Stomach (tissue), 9 donors: ENCODE data around the gene FLRT2. TPM values are rescaled to one million over a fixed set of nuclear protein-coding genes. Genes with fewer than 3 reads are reported as not detected.

Source experiments
- DNase-seq, 2 donors: peaks; one replicate each; pipeline versions ENCODE4 v3.0.0 to v3.0.0-alpha.2; 2013 to 2019
- H3K27ac ChIP-seq, 5 donors: fragments of 200-600 bp in 4 of 5; sonication (generic) in 4 of 5; one replicate each; pipeline ENCODE4 v1.5.1; 2013 to 2019; ENCODE audit warnings: mild to moderate bottlenecking in 1 of 5, moderate library complexity in 1 of 5
- H3K27me3 ChIP-seq, 3 donors: fragments of 200-600 bp; sonication (generic); one replicate each; pipeline ENCODE4 v1.5.1; 2017 to 2019; ENCODE audit warnings: mixed run types in 1 of 3
- H3K36me3 ChIP-seq, 4 donors: fragments of 200-600 bp; sonication (generic); 1 replicate in 3 of 4; 2 replicates in 1 of 4; pipeline ENCODE4 v1.5.1; 2016 to 2019
- H3K4me1 ChIP-seq, 4 donors: fragments of 200-600 bp; sonication (generic); one replicate each; pipeline ENCODE4 v1.5.1; 2016 to 2019
- H3K4me3 ChIP-seq, 4 donors: fragments of 200-600 bp; sonication (generic) in 3 of 4; one replicate each; pipeline ENCODE4 v1.5.1; 2016 to 2019; ENCODE audit warnings: mild to moderate bottlenecking in 1 of 4
- H3K9me3 ChIP-seq, 4 donors: fragments of 200-600 bp; sonication (generic); one replicate each; pipeline ENCODE4 v1.5.1; 2016 to 2019
- CTCF ChIP-seq, 7 experiments: fragments of 450-650 bp in 4 of 7; fragments of 200-600 bp in 3 of 7; sonication (generic) in 3 of 7; IDR thresholded peaks; one replicate each; pipeline ENCODE4 v1.5.1; 2016 to 2019; ENCODE audit warnings: antibody characterized with exemption in 7 of 7, control low read depth in 2 of 7, mild to moderate bottlenecking in 1 of 7
- EP300 ChIP-seq: sonication (generic); formaldehyde crosslinking; IDR thresholded peaks from one replicate; pipeline ENCODE4 v1.6.1; 2017; ENCODE audit warnings: antibody characterized with exemption
- POLR2A ChIP-seq, 4 donors: fragments of 450-650 bp; IDR thresholded peaks; one replicate each; pipeline ENCODE4 v1.6.1; 2016; ENCODE audit warnings: antibody characterized with exemption in 4 of 4, control low read depth in 2 of 4, mild to moderate bottlenecking in 1 of 4, moderate library complexity in 1 of 4
- POLR2AphosphoS5 ChIP-seq, 3 donors: sonication (generic); formaldehyde crosslinking; IDR thresholded peaks; one replicate each; pipeline ENCODE4 v1.6.1; 2016; ENCODE audit warnings: antibody characterized with exemption in 3 of 3
- WGBS, 5 donors: extraction: QIAGEN DNeasy Blood & Tissue Kit in 3 of 5; methylation state at CpG; one replicate each; pipeline versions ENCODE4 v1.1.5 to v1.1.7; 2013 to 2018; 5-methylcytosine and 5-hydroxymethylcytosine counted together
- intact Hi-C: fragments of 100-400 bp; cut with DNase I; formaldehyde crosslinking; loops from one replicate; pipeline ENCODE4 v1.15.1; 2023; ENCODE audit warnings: low total_unique reads
- polyA plus RNA-seq, 3 donors: library from polyadenylated mRNA; stranded (reverse); fragments of 200-250 nt; gene quantifications; one replicate each; pipeline ENCODE4 v1.2.3, GENCODE V29; 2013
- total RNA-seq, 5 donors: library from RNA; depleted of rRNA; stranded (reverse); fragments of >200 nt; gene quantifications; one replicate each; pipeline versions ENCODE4 v1.1.0 to v1.2.3, GENCODE V29; 2014 to 2016
- donor health status: healthy with polysubstance abuse.
- donor health status: Bipolar disorder and iron deficiency.
- donor health status: healthy.

The FLRT2 gene
- total and polyA plus RNA-seq, 8 donors: 0.45 to 34.1 (median 1.2) TPM

- peaks cover 0 to 3% (median 0%) of the 10 kb centered on the region in 4 donors for H3K9me3 ChIP-seq
- no peak for TF ChIP-seq POLR2AphosphoS5 (IDR thresholded peaks at IDR 0.05)
- no peak for TF ChIP-seq EP300
- TF ChIP-seq CTCF (IDR thresholded peaks at IDR 0.05): no peak
- TF ChIP-seq POLR2A (IDR thresholded peaks at IDR 0.05): no peak
- no peak overlapping the region for H3K27ac ChIP-seq
- no peaks in the 10 kb centered on the region for H3K27me3 ChIP-seq
- intact Hi-C loops: no loop called here
- no peak for DNase-seq
- WGBS, 5 donors: 59 to 94% (median 87%) methylated on average over 2 of the region's 2 CpGs
- no peaks in the 10 kb centered on the region for H3K4me1 ChIP-seq
- H3K4me3 ChIP-seq: no peak overlapping the region
- H3K36me3 ChIP-seq: peaks cover 0 to 10% (median 2%) of the 10 kb centered on the region in 4 donors
Observed at GRCh38 chr14:85616886-85617285, 86.9 kb downstream of the FLRT2 start.

GRCh38 chr14:85617791-85618190 is 87.8 kb downstream of the FLRT2 start:
- WGBS, 5 donors: 65 to 82% (median 77%) methylated on average over 2 of the region's 2 CpGs
- intact Hi-C loops: no loop called here
- TF ChIP-seq EP300: no peak
- no peak for TF ChIP-seq CTCF (IDR thresholded peaks at IDR 0.05)
- no peak for TF ChIP-seq POLR2AphosphoS5 (IDR thresholded peaks at IDR 0.05)
- no peak for TF ChIP-seq POLR2A (IDR thresholded peaks at IDR 0.05)

GRCh38 chr14:85618390-85618789 is 88.4 kb downstream of the FLRT2 start:
- Histone ChIP-seq H3K4me3 (no peak overlapping the region), H3K27me3 (no peaks in the 10 kb centered on the region), H3K9me3 (peaks cover 0 to 6% (median 0%) of the 10 kb centered on the region in 4 donors), H3K36me3 (peaks cover 0 to 20% (median 8%) of the 10 kb centered on the region in 4 donors), H3K27ac (no peak overlapping the region), H3K4me1 (no peaks in the 10 kb centered on the region)
- TF ChIP-seq EP300 (no peak), CTCF (IDR thresholded peaks at IDR 0.05) (no peak), POLR2AphosphoS5 (IDR thresholded peaks at IDR 0.05) (no peak), POLR2A (IDR thresholded peaks at IDR 0.05) (no peak)
- no peak for DNase-seq
- intact Hi-C loops: no loop called here
- 82 to 87% (median 86%) methylated on average over 4 of the region's 4 CpGs for WGBS, 5 donors

More at GRCh38 chr14:85617791-85618190, 87.8 kb downstream of the FLRT2 start:
- Histone ChIP-seq H3K4me3 (no peak overlapping the region), H3K27ac (no peak overlapping the region), H3K27me3 (no peaks in the 10 kb centered on the region), H3K36me3 (peaks cover 0 to 16% (median 7%) of the 10 kb centered on the region in 4 donors), H3K4me1 (no peaks in the 10 kb centered on the region), H3K9me3 (peaks cover 0 to 6% (median 0%) of the 10 kb centered on the region in 4 donors)
- no peak for DNase-seq

GRCh38 chr14:85618978-85619377 is 89.0 kb downstream of the FLRT2 start:
- 84 to 92% (median 88%) methylated on average over 3 of the region's 3 CpGs for WGBS, 5 donors
- H3K9me3 ChIP-seq: peaks cover 0 to 6% (median 0%) of the 10 kb centered on the region in 4 donors
- no peak for DNase-seq

More at GRCh38 chr14:85618978-85619377, 89.0 kb downstream of the FLRT2 start:
- Histone ChIP-seq H3K4me1 (no peaks in the 10 kb centered on the region), H3K36me3 (peaks cover 0 to 20% (median 8%) of the 10 kb centered on the region in 4 donors), H3K27me3 (no peaks in the 10 kb centered on the region), H3K4me3 (no peak overlapping the region), H3K27ac (no peak overlapping the region)
- TF ChIP-seq EP300 (no peak), POLR2AphosphoS5 (IDR thresholded peaks at IDR 0.05) (no peak), CTCF (IDR thresholded peaks at IDR 0.05) (no peak), POLR2A (IDR thresholded peaks at IDR 0.05) (no peak)
- intact Hi-C loops: no loop called here
